OCI-M2 (cell line): ENCODE results near the gene IGFBP5.
A peak's percentile ranks its signal among the peaks of the same experiment; 100 is the strongest.

Source experiments
- DNase-seq: peaks from one replicate; lab custom pipeline; 2025; ENCODE audit not compliant: unreplicated experiment; lab: John Stamatoyannopoulos, UW

IGFBP5 gene

DNA sequence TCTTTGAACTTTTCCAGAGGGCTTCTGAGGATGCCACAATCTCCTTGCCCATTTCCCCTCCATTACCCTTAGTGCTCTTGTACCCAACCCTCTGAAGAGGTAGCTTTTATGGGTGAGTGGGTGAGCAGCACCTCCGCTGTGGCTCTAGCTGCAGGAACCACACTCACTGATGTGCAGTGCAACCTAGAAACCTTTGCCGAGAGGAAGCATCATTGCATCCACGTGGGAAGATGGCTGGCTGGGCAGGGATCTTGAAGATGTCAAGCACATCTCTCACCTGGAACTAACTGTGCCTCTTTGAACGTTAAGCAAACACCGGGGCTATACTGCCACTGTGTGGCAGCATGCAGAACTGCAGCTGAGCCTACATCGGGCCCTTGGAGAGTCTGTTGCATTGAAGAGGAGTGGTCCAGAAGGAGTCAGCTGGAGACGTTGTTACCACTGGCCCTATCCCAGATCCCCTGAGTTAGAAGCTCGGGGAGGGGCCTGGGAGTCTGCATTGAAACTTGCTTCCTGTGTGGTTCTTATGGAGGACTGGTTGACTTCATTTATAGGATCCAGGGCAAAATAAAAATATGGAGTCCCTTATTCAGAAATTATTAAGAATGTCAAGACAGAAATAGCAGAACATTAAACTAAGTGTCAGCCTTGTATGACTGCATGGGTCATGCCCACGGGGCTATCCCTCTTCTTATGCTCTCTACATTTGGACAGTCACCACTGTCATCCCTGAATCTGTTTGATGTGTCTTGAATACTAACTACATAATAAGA, 28.7 kb downstream of the IGFBP5 start:
- DNase-seq: peak; percentile 33

DNA sequence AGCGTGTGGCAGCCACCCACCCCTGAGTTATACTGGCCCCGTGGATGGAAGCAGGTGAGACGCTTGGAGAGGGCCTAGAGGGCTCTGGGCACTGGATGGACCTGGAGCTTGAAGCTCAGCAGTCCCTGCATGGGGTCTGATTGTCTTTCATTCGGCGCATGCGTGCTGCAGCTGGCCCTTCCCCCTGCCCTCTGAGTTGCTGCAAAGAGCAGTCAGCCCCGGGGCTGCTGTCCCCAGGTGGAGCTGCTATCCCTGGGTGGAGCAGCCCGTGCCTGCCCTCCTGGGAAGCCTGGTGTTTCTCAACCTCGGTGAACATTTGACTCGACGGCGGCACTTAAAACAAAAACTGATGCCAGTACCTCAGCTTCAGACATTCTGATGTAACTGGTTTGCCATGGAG, 29.6 kb downstream of the IGFBP5 start:
- DNase-seq: no peak

DNA sequence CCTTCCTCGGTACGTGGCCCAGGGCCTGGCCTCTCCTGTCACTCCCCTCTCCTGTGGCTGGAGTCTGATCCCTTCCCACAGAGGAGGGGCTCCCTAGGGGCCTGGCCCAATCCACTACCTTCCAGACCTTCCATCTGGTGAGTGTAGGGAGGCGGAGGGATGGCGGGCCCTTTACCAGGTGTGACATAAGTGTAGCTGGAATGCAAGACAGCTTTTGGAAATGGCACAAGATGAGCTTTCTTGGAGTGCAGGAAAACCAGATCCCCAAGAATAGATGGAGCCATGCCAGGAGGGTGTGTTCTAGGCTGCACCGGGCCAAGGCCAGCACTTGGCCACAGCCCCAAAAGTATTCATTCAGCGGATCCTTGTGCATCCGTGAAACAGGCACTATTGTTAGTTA, 30.1 kb downstream of the IGFBP5 start:
- no peak for DNase-seq

DNA sequence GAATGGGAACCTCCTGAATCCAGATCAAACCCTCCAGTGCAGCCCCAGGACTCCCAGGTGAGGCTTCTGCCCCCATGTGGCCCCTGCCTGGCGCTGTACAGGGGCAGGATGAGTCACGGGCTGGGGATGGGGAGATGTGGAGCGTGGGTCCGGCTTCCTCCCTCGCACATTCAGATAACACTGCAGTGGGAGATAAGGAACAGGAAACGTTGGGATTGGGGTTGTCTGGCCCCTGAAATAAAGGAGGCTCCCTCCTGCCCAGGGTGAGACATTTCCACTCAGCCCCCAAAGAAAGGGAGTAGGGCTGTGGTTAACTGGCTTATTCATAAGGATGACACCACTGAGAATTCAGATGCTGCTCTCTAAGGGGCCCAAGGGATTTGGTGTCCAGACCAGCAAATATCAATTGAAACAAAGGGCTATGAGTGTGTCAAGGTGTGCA, 30.7 kb downstream of the IGFBP5 start:
- peak; percentile 17 for DNase-seq

DNA sequence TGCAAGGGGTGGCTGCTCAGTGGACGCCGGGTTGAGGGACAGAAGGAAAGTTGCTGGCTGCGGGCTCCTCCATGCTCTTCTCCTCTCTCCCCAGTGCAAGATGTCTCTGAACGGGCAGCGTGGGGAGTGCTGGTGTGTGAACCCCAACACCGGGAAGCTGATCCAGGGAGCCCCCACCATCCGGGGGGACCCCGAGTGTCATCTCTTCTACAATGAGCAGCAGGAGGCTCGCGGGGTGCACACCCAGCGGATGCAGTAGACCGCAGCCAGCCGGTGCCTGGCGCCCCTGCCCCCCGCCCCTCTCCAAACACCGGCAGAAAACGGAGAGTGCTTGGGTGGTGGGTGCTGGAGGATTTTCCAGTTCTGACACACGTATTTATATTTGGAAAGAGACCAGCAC, 31.5 kb downstream of the IGFBP5 start:
- DNase-seq: no peak

DNA sequence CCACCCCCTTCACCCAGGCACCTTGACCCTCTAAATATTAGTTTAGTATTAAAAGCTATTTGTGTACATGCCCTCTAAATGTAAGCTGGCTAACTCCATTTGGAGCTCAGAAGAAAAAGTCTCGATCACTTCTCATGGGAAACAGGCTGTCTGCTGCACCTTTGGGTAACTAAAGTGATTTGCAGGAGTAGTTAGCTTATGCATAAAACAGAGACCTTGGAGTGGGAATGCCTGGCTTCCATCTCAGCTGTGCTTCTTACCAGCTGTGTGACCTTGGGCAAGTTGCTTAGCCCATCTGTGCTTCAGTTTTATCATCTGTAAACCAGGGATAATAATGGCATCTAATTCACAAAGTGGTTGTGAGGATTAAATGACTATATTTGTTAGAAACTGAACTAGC, 32.2 kb downstream of the IGFBP5 start:
- DNase-seq: no peak

DNA sequence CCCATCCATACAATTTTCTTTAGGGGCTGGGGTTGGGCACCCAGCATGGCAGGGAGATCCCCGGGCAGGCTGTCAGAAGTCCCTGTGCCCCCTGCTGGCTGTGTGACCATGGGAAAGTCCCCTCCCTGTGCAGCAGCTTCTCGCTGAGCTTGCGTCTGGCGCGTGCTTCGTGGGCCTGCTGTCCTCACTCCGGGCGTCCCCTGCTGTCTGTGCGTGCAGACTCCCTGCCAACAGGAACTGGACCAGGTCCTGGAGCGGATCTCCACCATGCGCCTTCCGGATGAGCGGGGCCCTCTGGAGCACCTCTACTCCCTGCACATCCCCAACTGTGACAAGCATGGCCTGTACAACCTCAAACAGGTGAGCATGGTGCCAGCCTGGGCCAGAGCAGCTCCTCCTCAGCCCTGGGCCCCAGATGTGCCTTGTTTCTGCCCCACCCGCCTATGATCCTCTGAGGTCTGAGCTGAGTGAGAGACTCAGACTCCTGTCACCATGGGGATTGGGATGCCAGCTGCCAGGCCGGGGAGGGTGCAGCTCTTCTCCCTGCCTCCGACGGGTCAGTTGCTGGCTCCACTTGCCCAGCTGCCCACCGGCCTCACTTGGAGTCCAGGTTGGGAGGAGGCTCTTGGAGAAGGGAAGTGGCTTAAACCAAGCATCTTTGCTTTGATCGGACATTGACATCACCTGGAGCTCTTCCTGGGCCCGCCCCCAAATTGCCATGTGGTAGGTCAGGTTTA, 33.5 kb downstream of the IGFBP5 start:
- no peak for DNase-seq

DNA sequence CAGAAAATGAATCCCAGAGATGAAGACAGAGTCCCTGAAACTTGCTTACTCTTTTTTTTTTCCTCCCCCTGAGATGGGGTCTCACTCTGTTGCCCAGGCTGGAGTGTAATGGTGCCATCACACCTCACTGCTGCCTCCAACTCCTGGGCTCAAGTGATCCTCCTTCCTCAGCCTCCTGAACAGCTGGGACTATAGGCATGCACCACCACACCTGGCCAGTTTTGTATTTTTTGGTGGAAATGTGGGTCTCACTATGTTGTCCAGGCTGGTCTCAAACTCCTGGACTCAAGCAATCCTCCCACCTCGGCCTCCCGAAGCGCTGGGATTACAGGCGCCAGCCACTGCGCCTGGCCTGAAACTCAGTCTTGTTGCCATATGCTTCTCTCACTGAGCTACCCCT, 34.3 kb downstream of the IGFBP5 start:
- no peak for DNase-seq

DNA sequence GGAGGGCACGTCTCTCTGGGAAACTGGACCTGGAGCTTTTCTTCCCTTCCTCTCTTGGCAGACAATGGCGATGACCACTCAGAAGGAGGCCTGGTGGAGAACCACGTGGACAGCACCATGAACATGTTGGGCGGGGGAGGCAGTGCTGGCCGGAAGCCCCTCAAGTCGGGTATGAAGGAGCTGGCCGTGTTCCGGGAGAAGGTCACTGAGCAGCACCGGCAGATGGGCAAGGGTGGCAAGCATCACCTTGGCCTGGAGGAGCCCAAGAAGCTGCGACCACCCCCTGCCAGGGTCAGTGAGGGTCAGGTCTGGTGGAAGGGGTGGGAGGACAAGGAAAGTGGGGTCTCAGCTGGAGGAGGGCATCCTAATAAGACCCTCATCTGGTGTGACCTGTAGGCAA, 34.9 kb downstream of the IGFBP5 start:
- no peak for DNase-seq

DNA sequence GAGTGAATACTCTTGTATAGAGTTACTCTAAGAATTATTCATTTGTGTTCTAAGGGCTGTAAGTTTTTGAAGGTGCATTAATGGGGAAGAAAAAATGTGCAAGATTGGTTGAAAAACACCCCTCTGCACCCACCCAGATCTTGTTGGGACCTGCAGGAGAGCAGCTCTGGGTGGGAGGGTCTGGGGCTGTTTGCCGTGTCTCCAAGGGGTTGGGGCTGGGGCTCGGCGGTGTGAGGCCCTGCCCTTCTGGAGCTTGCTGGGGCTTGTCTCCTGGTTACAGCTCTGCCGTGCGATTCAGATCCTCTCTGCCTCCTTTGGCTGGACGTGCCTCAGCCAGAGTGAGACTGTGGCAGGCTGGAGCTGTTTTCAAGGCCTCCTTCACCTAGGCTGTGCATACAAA, 36.1 kb downstream of the IGFBP5 start:
- no peak for DNase-seq

DNA sequence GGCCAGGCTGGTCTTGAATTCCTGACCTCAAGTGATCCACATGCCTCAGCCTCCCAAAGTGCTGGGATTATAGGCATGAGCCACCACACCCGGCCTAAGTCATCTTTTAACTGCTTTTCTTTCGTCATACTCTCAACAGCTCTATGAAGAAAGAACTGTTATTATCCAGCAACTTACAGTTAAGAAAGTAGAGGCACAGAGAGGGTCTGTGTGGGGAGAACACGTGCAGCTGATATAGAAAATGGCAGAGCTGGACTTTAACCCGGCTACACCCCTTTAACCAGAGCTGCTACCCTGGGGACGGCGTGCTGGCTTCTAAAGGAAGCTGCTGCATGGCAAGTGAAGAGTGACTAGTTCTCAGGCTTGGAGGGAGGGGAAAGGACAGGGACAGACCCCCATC, 36.6 kb downstream of the IGFBP5 start:
- no peak for DNase-seq

DNA sequence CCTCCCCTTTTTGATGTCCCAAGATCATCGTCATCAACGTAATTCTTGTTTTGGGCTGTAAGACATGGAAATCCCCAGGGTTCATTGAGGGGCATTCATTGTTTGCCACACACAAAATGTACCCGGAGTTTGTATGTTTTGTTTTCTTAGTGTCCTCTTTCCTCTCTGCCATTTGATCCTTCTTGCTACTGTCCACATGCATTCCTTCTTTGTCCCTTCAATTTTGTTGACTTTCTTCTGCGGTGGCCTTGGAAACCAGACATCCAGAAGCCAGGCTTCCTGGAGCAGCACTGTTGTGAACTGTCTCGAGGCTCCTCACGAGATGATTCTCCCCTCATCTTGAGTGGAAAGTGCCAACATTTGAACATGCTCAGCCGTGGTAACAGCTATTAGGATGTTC, 37.4 kb downstream of the IGFBP5 start:
- no peak for DNase-seq

DNA sequence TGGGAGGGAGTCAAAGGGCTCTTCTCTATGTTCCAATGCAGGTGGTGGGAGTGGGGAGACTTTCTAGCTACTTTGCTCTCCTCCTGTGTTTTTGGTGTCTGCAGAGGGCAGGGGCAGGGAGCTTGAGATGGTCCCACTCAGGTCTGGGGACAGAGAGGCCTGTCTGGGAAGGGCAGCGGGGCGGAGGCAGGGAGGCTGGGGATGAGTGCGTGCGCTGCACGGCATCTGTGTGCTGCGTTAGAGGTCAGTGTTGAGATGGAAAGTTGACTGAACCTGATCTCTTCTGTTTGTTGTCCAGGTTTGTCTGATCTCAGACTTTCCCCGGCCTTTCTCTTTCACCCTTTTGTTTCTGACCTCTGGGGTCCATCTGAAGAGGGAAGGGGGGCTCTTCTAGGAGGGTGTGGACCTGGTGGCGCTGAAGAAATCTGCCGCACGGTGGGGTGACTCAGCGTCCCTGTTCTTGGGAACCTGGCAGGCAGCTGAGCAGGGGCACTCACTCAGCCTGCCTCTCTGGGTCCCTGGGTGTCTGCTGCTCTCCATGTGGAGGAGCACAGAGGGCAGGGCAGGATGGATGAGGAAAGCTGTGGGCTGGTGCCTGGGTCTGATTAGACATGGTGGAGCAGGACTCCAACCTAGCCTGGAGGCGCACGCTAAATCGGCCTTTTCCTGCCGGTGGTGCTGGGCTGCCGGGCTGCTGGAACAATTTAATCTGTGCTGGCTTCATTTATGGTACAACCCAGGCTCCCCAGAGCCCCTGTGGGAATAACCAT, 38.1 kb downstream of the IGFBP5 start:
- DNase-seq: no peak

DNA sequence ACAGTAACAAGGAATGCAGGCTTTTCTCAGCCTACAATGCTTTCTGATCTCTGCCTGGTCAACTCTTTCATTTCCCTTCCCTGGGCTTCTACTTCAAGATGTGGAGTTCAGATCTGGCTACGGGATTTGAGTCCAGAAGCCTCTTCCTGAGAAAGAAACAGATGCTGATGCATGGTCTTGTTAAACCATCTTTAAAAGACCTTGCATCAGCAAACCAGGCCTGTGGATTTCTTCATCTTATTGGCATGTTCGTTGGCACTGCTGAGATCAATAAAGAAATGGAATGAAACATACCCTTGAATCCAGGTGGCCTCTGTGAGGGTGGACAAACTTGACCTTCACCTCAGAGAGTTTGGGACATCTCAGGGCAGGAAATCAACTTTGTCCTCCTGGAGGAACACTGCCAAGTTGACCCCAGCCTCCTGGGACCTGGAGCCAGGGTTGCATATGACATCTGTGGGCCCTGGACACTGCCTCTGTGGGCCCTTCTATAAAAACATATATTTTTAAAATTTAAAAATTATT, 40.8 kb downstream of the IGFBP5 start:
- no peak for DNase-seq

DNA sequence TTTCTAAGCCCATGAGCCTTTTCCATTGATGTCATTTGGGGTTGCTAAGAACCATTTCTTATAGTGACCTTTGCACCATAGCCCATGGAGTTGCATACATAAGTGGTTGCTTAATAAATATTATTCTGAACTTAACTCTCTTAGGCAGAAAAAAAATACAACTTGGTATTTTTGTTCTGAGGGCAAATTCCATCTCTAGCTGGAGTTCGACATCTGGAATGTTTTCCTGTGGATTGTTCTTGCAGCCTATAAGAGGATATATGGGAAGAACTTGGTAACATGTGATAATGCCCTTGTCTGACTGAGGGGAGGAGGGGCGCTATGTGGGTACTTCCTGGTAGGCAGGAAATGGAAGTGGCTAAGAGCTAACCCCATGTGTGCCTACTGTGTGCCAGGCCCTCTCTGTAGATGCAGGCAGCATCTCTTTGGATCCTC, 41.4 kb downstream of the IGFBP5 start:
- no peak for DNase-seq

DNA sequence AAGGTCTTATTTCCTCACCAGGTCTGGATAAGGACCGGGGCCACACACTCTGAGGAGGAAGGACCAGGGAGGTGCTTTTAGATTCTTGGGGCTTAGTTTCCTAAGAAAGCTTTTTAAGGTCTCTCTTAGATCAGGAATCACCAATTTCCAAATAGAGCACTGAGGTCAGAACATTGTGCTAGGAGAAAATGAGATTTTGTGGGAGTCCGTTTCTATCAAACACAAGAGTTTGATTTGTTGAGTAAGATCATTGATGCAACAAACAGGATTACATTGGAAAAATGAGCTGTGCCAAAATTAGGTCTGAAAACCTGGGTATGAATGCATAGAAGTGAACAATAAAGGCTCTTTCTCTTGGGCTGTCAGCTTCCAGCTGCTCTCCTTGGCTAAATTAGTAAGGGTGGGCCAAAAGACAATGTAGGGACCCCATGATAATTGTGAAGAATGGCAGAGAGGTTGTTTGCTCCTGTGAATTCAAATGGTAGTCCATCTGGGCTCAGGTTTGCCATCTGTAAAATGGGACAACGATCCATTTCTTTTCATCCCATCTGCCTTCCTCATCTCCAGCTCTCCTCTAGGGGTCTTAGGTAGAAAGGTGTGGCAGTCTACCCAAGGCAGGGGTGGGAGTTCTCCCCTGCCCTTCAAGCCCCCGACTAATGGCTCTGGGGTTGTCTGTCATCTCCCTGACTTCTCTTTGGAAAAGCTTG, 42.1 kb downstream of the IGFBP5 start:
- DNase-seq: no peak

DNA sequence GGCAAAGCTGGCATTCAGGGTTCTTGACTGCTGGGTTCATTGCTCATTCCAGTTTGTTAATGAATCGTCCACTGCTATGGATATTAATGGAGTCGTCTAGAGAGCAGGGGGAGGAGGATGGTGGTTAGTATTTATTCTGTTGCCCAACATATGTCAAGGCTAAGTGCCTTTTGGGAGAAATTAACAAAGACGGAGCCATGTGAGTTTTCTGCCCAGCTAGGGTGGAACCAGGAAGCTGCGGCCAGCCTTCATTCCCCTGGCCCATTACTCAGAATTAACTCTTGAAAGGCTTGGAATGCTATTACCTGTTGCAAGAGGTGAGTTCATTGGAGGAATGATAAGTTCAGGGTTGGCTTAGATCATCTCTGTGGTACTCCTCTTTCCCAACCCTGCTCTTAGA, 42.8 kb downstream of the IGFBP5 start:
- no peak for DNase-seq

DNA sequence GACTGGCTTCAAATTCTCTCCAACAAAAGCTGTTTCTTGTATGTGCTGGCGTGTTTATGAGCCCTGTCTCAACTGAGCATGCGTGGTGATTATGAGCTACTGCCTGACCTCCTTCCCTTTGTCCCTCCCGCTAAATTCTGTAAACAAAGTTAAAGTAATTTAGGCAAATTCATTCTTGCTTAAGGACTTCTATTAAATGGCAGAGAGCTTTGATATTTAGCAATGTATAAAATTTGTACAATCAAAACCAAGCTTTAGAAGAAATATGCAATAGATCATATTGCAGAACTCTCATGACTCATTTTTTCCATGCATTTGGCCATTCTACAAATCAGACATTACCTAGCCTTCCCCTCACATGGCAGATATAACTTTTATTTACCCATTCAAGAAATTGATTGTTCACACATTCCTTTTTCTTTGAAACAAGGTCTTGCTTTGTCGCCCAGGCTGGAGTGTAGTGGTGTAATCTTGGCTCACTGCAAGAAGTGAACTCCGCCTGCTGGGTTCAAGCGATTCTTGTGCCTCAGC, 43.9 kb downstream of the IGFBP5 start:
- no peak for DNase-seq

DNA sequence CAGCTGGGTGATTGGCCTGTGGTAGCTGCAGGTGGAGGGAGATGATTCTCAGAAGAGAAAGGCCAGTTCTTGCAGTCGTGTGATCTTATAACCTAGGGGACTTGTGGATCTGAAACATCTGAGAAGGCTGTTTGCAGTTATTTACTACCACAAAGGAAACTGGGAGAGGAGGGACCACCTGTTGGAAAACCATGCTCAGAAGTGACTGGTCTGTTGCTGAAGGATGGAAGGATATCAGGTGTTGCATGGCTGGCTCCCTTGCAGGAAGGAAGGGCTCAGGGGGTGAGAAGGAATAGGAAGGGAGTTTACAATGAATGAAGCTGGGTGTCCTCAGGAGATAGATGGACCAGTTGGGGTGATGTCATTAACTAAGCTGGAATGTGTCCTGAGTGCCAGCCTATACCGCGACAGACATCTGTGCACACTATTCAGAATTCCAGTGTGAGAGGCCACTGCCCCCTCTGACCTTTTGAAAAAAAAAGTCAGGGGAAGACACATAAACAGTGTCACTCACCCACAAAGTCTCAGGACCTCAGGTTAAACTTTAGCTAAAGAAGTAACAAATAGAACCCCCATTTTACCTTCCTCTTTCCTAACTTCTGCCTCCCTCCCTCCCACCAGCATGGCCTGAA, 44.6 kb downstream of the IGFBP5 start:
- no peak for DNase-seq

DNA sequence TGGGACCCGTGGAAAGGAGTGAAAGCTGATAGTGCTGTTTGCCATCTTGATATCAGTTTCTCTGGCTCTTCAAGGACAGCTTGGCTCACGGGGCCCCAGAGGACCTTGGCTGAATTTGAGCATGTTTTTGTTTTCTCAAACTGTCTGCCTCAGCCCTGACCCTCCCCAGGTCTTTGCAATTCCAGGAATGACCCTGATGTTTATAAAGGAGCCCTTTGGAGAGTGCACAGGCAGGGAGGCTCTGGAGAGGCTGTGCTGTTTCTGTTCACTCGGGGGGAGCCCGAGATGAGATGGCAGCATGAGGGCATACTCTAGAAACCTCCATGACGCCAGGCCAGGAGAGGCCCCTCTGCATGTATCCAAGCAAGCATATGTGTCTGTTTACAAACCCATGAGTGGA, 45.8 kb downstream of the IGFBP5 start:
- no peak for DNase-seq
